HG02678 (cell line): ENCODE results near the gene EPB42.

Experiments used
- ATAC-seq: cut with Tn5 transposase; IDR thresholded peaks from one replicate; pipeline ENCODE4 v1.9.1; 2021; ENCODE audit warnings: mild to moderate bottlenecking, moderate library complexity; ENCODE audit not compliant: unreplicated experiment

Gene EPB42

DNA sequence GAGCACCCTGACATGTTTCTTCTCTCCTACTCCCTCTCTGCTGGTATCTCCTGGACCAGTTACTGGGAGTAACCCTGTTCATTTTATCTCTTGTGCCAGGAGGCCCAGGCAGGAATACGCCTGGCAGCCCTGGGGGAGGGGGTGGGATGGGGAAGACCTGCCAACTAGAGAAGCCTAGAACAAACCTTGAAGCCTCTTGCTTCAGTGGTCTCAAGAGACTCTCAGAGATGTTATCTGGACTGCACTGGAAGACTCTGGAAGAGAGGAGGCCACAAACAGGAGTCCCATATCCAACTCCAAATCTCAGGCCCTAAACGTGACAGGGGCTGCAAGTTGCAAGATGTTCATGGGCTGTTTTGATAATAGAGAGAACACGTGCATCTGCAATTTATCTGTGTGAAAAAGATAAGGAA, at the start of gene EPB42:
Gene EPB42 (minus strand): TSS at position 28 of the 413 bp plus-strand sequence. CDS start 193 bp downstream, outside the sequence.
- no peak for ATAC-seq

DNA sequence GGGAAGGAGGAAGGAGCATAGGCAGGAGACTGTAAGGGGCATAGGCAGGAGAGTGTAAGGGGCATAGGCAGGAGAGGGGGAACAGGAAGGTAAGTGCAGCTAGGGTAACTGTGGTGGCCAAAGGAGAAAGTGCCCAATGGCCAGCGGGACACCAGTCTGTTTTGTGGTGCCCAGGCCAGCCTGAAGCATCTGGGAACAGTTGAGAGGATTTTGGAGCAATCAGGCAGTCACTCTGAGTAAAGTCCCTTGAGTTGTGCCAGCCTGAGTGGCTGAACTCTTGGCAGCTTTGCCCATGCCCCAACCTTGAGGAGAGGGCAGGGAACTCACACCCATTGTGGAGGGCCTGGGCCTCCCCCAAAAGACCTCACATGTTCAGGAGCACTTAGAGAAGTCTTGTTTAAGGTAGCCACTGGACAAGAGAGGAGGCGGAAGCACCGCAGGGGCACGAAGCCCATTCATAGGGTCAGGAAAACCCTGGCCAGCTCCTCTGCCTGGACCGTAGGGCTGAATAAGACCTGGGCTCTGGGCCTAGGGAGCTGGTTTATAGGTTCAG, 49.4 kb upstream of the EPB42 start:
- no peak for ATAC-seq

DNA sequence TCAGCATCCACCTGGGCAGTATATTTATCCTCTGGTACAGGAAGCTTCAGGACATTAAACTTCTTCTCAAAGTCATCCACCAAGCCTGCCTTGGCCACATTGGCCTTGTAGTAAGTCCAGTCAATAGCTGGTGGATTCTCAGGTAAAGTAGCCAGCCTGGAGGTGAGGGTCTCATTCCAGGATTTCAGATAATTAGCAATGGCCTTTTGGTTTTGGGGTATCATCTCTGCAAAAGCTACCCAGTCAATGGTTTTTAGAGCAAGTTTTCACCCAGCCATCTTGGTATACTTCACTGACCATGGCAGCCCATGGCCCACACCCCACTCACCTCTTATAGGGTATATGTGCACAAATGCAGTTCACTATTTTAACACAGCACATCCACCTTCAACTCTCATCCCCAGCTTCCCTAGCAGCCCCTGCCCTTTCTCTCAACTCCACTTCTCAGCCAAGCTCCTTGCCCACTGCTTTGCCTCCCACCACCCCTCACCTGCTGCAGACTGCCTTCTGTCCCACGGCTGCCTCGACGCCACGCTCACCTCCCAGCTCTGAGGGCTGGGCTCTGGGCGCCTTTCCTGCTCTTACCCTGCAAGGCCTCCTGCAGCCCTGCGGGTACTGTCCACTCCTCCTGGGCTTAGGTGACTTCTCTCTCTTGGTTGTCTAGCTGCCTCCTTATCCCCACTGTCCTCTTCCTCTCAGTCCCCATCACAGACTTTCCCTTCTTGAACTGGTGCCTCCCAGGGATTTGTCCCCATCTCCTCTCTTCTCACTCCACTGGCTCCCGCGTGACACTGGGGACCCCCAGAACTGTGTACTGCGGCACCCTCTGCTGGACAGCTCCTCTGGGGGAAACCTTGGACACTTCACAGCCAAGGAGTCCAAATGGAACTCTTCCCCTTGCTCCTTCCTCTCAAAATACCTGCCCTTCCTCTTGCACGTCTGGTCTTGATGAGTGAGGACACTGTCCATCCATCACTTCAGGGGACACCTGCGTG, 47.6 kb upstream of the EPB42 start:
- ATAC-seq: no peak

DNA sequence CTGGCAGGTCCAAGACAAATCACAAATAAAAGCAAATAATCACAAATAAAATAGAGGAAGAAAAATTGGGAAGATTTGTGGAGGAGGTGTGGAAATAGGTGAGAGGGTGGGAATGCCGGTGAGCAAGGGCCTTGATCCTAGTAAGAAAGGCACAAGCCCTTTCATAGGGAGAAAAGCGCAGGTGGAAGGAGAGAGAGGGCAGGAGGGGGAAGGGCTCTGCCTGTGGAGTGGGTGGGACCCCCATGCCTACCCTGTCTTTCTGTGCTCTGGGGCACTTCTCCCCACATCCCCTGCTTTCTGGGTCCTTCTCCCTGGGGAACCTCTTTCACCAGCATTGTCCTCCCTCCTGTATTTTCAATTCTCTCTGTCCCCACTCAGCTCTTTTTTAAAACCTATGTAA, 46.6 kb upstream of the EPB42 start:
- no peak for ATAC-seq

GRCh38 chr15:43266834-43267233, 46.0 kb upstream of the EPB42 start, which contains the start of gene TGM5:
Gene TGM5, minus strand, starts transcription at chr15:43266928. Its CDS starts 79 bp downstream, at chr15:43266849.
- no peak for ATAC-seq

GRCh38 chr15:43266386-43266785, 45.6 kb upstream of the EPB42 start:
- ATAC-seq: no peak

DNA sequence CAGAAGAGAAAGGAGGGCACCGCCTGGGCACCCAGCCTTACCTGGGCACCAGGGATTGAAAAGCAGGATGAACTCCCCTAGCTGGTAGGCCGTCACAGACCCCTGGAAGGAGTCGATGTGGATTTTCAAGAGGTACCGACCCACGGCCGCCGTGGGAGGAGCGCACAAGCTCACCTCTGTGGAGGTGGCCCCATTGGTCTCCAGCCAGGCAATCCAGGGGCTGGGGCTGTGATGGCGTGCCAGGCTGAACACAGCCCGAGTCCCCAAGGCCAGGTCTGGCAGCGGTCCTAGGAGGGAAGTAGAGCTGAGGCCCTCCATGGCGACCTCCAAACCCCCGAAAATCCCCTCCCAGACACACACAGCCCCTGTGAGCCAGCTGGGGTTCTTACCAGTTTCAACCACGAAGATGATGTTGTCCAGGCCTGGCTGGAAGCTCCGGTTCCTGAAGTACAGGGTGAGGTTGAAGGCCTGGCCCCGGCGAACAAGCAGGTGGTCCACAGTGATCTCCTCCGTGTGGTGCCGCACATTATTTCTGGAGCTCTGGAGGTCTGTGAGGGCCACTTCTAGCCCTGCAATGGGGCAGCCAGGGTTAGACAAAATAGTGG, 39.3 kb upstream of the EPB42 start:
- ATAC-seq: no peak

DNA sequence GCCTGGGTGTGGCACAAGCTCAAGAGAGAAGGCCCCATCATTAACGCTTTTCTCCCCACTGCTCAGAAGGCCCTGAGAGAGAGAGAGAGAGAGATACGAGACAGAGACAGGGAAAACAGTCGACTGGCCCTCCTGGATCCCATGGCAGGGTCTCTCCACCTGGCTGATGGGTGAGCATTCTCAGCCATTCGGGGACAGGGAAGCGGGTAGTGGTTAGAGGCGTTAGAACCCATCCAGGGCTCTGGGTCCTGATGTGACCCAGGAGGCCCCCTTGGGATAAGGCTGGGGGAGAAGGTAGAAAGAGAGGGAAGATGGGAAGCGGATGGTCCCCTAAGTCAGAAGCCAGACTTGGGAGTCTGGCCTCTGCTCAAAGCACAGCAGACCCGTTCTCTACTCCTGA, 38.0 kb upstream of the EPB42 start:
- no peak for ATAC-seq

- no peak for ATAC-seq
These were observed 35.5 kb upstream of the EPB42 start for GRCh38 chr15:43256341-43256740.

DNA sequence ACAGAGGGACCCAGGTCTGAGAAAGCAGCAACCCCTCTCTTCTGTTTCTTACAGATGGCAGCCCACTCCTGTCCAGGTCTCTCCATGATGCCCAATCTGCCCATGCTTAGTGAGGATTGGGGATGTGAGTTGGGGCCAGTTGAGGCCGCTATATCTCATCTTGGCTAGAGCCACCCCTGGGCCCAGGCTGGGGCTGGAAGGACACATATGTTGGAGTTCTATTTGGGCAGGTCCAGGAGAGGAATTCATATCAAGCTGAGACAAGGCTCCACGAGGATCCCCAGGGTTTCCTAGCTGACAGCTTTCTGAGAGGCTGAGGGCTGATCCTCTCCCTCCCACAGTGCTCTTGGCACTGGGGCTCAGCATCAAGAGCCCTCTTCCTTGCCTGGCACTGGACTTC, 34.6 kb upstream of the EPB42 start:
- ATAC-seq: no peak

DNA sequence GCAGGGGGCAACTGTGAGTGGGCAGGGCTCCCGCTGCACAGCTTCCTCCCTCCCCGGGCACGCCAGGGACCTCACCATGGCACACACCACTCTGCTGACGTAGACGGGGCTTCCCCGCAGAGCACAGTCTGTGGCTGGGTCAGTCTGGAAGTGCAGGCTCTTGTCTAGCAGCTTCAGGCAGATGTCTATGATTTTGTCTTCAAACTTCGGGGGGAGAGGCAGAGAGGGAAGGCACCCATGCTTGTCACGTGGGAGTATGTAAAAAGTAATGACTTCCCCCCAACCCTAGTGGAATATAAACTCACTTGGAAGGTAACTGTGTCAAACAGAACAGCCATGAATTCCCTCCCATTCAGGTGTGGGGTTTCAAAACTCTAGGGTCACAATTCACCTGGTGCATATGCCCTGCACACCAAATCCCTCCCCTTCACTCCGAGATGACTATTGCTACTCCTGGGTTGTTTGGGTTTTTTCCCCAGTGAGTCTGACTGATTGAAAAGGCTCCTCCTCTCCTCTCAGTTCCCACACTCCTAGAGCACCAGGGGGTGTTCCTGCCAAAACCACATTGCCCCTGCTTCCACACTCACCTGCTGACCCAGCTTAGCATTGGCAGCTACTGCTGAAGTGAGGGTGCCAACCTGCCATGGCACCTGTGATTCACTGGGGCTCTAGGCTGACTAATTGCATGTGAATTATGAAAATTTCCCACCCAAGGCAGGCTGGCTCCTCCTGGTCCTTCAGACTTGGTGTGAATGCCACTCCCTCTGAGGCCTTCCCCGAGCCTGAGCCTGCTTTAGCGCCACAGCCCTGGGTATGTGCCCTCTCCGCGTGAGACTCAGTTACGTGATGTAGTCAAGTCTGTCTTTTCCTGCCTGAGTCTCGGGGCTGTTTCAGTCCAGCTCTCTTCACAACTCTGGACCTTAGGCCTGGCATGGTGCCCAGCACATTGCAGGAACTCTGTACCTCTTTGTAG, 32.9 kb upstream of the EPB42 start:
- peak; percentile 46 for ATAC-seq

- no peak for ATAC-seq
These were observed 31.0 kb upstream of the EPB42 start for GRCh38 chr15:43251871-43252250.

DNA sequence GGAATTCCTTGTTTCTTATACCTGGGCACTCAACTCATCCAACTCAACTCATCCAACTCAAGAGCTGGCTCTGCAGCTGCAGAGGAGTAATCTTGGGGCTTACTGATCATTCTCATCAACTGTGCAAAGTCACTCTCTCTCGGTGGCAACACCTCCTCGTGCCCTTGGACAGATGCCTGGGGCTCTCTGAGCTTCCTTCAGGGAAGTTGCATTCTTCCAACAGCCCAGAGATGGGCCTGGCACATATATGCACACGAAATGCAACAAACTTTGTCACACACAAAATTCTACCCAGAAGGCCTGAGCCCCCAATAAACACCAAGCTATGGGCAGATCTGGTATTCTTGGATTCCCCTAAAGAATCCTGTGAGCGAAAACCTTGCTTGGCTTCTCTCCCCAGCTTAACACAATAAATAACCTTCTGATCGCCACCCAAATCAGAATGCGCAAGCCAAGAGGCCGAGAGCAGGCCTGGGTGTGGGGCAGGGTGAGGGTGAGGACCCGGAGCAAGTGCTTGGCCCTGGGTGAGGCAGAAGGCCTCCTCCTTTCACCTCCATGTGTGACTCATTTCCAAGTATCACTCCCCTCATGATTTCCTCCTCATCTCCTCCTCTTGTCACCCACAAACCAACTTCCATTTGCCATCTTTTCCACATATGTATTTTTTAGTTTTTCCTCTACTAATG, 30.5 kb upstream of the EPB42 start:
- ATAC-seq: no peak

DNA sequence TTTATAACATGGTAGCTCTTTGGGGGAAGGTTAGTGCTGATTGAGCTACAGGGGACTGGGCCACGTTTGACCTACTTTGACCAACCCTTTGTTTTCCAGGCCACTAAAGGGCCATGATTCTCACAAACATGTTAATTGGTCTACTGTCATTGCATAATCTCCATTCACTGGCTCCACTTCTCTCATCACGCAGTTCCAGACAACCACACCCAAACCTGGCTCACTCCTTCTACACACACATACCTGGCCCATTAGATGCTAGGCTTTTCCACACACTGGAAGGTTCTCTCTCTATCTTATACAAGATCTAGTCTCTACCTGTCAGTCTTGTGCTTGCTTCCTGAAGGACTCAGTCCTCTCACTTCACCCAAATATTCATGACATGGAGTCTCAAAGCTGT, 30.0 kb upstream of the EPB42 start:
- ATAC-seq: no peak

DNA sequence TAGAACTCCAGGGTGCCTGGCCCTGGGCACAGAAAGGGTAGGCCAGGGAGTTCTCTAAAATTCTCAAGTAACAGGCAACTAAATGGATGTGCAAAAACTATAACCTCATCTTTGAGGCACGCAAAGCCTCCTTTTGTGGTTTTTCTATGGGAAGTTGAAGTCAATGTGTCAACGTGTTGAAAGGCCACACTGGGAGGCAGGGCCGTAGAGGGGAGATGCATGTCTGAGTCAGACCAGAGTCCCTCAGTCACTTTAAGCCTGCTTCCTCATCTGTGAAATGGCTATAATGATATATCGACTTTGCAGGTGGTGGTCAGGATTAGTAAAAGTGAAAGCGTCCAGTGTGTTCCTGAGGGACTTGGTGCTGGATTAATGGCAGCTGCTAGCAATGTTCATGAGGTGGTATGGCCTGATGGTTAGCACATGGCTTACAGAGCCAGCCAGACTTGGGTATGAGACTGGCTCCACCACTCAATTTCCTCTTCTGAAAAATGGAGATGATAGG, 28.9 kb upstream of the EPB42 start:
- ATAC-seq: peak; percentile 45

DNA sequence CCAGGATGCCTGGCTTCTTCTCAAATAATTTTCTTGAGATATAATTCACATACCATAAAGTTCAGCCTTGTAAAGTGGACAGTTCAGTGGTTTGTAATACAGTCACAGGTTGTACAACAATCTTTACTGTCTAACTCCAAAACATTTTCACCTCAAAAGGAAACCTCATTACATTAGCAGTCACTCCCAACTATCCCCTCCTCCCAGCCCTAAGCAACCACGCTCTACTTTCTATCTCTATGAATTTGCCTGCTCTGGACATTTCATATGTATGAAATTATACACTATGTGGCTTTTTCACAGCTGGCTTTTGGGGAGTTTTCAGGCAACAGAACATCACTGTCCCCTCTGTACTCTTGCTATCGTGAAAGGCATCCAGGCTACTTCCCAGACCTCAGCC, 28.4 kb upstream of the EPB42 start:
- ATAC-seq: peak; percentile 9

- no peak for ATAC-seq
These were observed 25.5 kb upstream of the EPB42 start for GRCh38 chr15:43246261-43246774.

DNA sequence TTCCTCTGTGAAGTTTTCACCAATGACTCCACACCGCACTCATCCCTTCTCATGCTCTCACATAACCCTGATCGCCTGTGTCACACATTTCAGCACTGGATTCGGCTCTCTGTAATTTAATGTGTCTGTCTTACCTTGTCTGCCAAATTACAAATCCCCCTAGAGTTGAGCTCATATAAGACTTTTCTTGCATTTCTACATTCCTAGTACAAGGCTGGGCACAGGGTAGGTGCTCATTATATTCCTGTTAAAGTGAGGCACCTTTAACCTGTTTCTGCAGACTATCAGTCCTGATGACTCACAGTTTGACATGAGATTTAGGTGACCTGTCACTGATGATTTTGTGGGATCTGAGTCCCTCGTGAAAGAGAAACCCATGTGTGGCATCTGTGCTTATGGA, 23.3 kb upstream of the EPB42 start:
- no peak for ATAC-seq

DNA sequence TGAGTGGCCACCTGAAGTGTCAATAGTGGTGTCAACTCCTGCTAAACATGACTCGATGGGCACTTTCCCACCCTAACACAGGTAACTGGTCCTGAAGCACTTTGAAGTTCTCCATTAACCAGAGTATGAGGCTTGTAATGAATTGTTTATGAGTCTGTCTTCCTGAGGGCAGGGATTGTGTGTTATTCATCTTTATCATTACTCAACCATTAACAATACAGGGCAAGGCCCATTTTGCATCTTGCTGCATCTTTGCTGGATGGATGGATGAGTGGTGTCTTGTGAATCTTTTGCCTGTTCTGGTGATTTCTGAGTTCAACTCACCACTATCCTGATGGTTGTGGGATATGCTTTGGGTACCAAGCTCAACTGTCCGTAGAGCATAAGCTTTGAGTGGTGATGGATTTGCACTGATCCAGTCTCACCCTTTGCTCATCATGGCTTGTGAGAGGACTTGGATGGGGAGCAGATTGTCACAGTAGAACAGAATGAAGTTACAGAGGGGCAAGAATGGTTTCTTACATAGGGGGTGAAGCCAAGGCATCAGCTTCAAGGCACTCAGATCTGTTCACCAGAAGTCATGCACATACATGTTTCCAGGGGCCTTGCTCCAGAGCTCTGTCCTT, 22.3 kb upstream of the EPB42 start:
- ATAC-seq: no peak
